Measurements from ENCODE around the gene FUZ. TPM values are rescaled to one million over a fixed set of nuclear protein-coding genes. Genes with fewer than 3 reads are reported as not detected.
A peak's percentile ranks its signal among the peaks of the same experiment; 100 is the strongest.

Gene FUZ
- total RNA-seq, 2 experiments from 2014 or later, result 15.6 to 18.8 TPM

DNA sequence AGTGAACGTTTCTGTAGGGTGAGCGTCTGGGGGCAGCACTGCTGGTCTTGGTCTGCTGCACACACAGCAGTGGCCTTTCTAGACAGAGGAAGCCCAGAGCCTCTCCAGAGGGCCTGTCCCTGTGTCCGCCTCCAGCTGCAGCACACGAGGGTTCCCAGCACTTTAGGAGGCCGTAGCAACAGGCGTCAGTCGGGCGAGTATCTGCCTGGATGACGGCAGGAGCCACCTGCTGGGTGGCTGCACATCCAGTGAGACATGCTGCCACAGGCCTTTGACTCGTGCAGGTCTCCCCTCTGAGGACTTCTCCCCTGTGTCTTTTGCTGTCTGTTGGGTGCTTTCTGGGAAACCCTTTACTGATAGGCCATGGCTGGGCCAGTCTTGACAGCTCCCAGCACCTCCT lies 24.2 kb downstream of the FUZ start:
- Mint-ChIP-seq H3K27ac (no peak overlapping the region), H3K4me3 (no peak overlapping the region), H3K4me1 (peaks cover 5% of the 10 kb centered on the region), H3K27me3 (no peaks in the 10 kb centered on the region), H3K36me3 (ENCODE audit: low read depth) (peaks cover 32% of the 10 kb centered on the region), H3K9me3 (ENCODE audit: low read depth) (no peaks in the 10 kb centered on the region)
- CTCF ChIA-PET, result no interaction called here
- DNase-seq (no peak), ATAC-seq (no peak)
- POLR2A ChIA-PET, result interaction anchor here (0.6 kb wide), 1 partner anchor 36 kb away, joined by 3 read pairs; no protein-coding TSS in a partner anchor
- intact Hi-C loops (cut with DNase I, micrococcal nuclease), result no loop called here

DNA sequence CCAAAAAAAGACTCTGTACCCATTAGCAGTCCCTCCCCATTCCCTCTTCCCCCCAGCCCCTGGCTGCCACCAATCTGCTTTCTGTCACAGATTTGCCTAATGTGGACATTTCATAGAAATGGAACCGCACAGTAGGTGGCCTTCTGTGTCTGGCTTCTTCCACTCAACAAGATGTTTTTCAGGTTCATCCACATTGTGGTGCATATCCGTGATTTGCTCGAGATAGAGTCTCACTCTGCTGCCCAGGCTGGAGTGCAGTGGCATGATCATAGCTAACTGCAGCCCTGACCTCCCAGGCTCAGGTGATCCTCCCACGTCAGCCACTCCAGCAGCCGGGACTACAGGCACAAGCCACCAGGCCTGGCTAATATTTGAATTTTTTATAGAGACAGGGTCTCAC lies 25.3 kb downstream of the FUZ start:
- ATAC-seq (no peak), DNase-seq (no peak)
- no peaks in the 10 kb centered on the region for H3K4me1 Mint-ChIP-seq
- POLR2A ChIA-PET, result no interaction called here
- no peak overlapping the region for H3K4me3 Mint-ChIP-seq
- H3K27ac Mint-ChIP-seq, result no peak overlapping the region
- peaks cover 35% of the 10 kb centered on the region for H3K36me3 Mint-ChIP-seq (ENCODE audit: low read depth)
- H3K9me3 Mint-ChIP-seq (ENCODE audit: low read depth), result no peaks in the 10 kb centered on the region
- intact Hi-C loops (cut with DNase I, micrococcal nuclease), result no loop called here
- H3K27me3 Mint-ChIP-seq, result no peaks in the 10 kb centered on the region
- CTCF ChIA-PET, result no interaction called here

GRCh38 chr19:49786376-49786820 lies 26.7 kb downstream of the FUZ start:
- Mint-ChIP-seq H3K4me3 (no peak overlapping the region), H3K27me3 (no peaks in the 10 kb centered on the region), H3K36me3 (ENCODE audit: low read depth) (peaks cover 32% of the 10 kb centered on the region), H3K9me3 (ENCODE audit: low read depth) (no peaks in the 10 kb centered on the region), H3K27ac (no peak overlapping the region), H3K4me1 (no peaks in the 10 kb centered on the region)
- no peak for DNase-seq
- POLR2A ChIA-PET, result interaction anchor here (0.7 kb wide), 1 partner anchor 101 kb away, joined by 3 read pairs; no protein-coding TSS in a partner anchor
- CTCF ChIA-PET, result no interaction called here
- intact Hi-C loops (cut with DNase I, micrococcal nuclease), result no loop called here
- no peak for ATAC-seq

DNA sequence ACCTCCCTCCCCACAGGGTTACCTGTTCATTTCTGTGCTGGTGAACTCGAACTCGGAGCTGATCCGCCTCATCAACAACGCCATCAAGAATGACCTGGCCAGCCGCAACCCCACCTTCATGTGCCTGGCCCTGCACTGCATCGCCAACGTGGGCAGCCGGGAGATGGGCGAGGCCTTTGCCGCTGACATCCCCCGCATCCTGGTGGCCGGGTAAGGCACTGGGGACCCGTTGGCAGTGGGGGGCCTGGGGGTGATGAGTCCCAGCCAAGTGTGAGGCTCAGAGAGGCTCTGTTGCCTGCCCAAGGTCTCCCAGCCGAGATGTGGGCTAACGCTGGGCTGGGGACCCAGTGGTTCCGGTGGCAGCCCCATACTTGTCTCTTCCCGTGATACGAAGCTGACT lies 30.6 kb downstream of the FUZ start:
- Mint-ChIP-seq H3K9me3 (ENCODE audit: low read depth) (no peaks in the 10 kb centered on the region), H3K27ac (no peak overlapping the region), H3K4me3 (no peak overlapping the region), H3K4me1 (no peaks in the 10 kb centered on the region), H3K36me3 (ENCODE audit: low read depth) (peaks cover 18% of the 10 kb centered on the region), H3K27me3 (no peaks in the 10 kb centered on the region)
- no peak for ATAC-seq
- no peak for DNase-seq
- ChIA-PET CTCF (no interaction called here), POLR2A (no interaction called here)
- intact Hi-C loops (cut with DNase I, micrococcal nuclease), result no loop called here

- Mint-ChIP-seq H3K4me3 (no peak overlapping the region), H3K9me3 (ENCODE audit: low read depth) (no peaks in the 10 kb centered on the region), H3K27ac (no peak overlapping the region), H3K4me1 (no peaks in the 10 kb centered on the region), H3K27me3 (no peaks in the 10 kb centered on the region), H3K36me3 (ENCODE audit: low read depth) (peaks cover 17% of the 10 kb centered on the region)
- ChIA-PET POLR2A (no interaction called here), CTCF (no interaction called here)
- DNase-seq (no peak), ATAC-seq (no peak)
- intact Hi-C loops (cut with DNase I, micrococcal nuclease), result no loop called here
Observed at GRCh38 chr19:49781394-49781793, 31.7 kb downstream of the FUZ start.

DNA sequence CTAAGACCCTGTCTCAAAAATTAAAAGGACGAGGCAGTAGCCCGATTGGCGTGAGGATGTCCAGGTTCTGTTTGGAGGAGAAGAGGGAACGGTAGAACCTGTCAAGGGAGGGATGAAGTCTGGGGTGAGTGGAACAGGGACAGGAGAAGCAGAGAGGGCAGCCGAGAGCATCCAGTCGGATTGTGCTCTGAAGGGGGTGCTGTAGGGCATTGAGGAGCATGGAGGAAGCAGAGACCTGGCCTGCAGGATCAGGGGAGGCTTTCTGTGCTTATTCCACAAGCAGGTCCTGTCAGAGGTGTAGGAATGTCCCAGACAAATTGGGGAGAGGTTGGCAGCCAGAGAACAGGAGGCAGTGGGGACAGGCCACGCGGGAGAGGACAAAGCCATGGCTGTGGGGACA lies 32.2 kb downstream of the FUZ start:
- ATAC-seq (no peak), DNase-seq (no peak)
- H3K27me3 Mint-ChIP-seq, result no peaks in the 10 kb centered on the region
- POLR2A ChIA-PET, result no interaction called here
- H3K9me3 Mint-ChIP-seq (ENCODE audit: low read depth), result no peaks in the 10 kb centered on the region
- no peak overlapping the region for H3K4me3 Mint-ChIP-seq
- CTCF ChIA-PET, result no interaction called here
- intact Hi-C loops (cut with DNase I, micrococcal nuclease), result no loop called here
- H3K36me3 Mint-ChIP-seq (ENCODE audit: low read depth), result peaks cover 15% of the 10 kb centered on the region
- no peak overlapping the region for H3K27ac Mint-ChIP-seq
- H3K4me1 Mint-ChIP-seq, result no peaks in the 10 kb centered on the region

- Mint-ChIP-seq H3K27ac (no peak overlapping the region), H3K9me3 (ENCODE audit: low read depth) (no peaks in the 10 kb centered on the region), H3K36me3 (ENCODE audit: low read depth) (peaks cover 11% of the 10 kb centered on the region), H3K4me1 (no peaks in the 10 kb centered on the region), H3K27me3 (no peaks in the 10 kb centered on the region), H3K4me3 (no peak overlapping the region)
- intact Hi-C loops (cut with DNase I, micrococcal nuclease), result no loop called here
- ATAC-seq, result no peak
- ChIA-PET POLR2A (no interaction called here), CTCF (no interaction called here)
- no peak for DNase-seq
Observed at GRCh38 chr19:49779731-49780555, 33.1 kb downstream of the FUZ start.

DNA sequence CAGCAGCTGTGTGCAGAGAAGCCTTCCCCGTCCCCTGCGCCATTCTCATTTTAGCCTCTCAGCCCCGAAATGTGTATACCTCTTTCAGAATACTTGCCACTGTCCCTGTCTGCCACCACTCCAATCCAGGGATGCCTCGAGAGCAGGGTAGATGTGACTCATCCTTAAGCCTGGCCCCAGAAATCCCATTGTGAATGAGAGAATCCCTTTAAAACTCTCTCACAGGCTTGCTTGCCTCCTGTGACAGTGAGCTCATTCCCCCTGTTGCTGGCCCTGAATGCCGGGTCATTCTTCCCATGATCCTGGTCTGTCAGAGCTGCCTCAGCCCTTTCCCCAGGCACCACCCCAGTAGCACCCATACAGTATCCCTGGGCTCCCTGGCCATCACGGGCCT lies 36.7 kb downstream of the FUZ start:
- Mint-ChIP-seq H3K9me3 (ENCODE audit: low read depth) (no peaks in the 10 kb centered on the region), H3K4me3 (no peak overlapping the region), H3K27ac (no peak overlapping the region), H3K36me3 (ENCODE audit: low read depth) (peaks cover 8% of the 10 kb centered on the region), H3K27me3 (no peaks in the 10 kb centered on the region), H3K4me1 (peaks cover 3% of the 10 kb centered on the region)
- ChIA-PET POLR2A (no interaction called here), CTCF (no interaction called here)
- no peak for ATAC-seq
- DNase-seq, result no peak
- intact Hi-C loops (cut with DNase I, micrococcal nuclease), result no loop called here

DNA sequence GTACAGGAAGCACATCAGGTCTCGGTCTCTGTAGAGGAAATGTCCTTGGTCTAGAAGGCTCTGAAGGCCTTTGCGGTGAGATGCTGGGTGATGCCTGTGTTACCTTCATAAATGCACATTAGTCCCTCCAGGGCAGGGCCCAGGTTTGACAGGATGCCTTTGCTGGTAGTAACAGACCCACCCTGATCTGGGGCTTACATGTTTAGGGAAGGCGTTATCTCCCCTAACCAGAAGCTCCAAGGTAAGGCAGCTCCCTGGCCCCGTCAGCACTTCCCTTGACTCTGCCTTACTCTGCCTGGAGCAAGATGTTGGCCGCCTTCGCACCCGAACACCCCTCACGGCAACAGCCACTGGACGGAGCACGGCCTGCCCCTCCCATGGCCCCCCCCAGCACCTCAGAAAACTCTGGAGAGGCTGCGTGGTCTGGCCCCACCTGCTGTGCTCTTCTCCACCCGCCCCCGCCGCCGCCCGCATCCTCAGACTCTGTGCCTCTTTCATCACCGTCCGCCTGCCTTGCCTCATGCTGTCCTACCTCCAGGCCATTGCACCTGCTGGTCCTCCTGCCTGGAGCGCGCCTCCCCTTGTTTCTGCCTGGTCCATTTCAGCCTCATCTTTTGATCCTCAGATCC lies 37.2 kb downstream of the FUZ start:
- ATAC-seq (no peak), DNase-seq (no peak)
- intact Hi-C loops (cut with DNase I, micrococcal nuclease), result no loop called here
- Mint-ChIP-seq H3K4me3 (no peak overlapping the region), H3K27me3 (no peaks in the 10 kb centered on the region), H3K36me3 (ENCODE audit: low read depth) (peaks cover 8% of the 10 kb centered on the region), H3K4me1 (peaks cover 3% of the 10 kb centered on the region), H3K27ac (no peak overlapping the region), H3K9me3 (ENCODE audit: low read depth) (no peaks in the 10 kb centered on the region)
- ChIA-PET POLR2A (no interaction called here), CTCF (no interaction called here)

GRCh38 chr19:49774969-49775368 lies 38.1 kb downstream of the FUZ start:
- peaks cover 3% of the 10 kb centered on the region for H3K4me1 Mint-ChIP-seq
- DNase-seq, result no peak
- no peaks in the 10 kb centered on the region for H3K27me3 Mint-ChIP-seq
- H3K27ac Mint-ChIP-seq, result no peak overlapping the region
- ATAC-seq, result no peak
- H3K4me3 Mint-ChIP-seq, result no peak overlapping the region
- intact Hi-C loops (cut with DNase I, micrococcal nuclease), result no loop called here
- no peaks in the 10 kb centered on the region for H3K9me3 Mint-ChIP-seq (ENCODE audit: low read depth)
- peaks cover 8% of the 10 kb centered on the region for H3K36me3 Mint-ChIP-seq (ENCODE audit: low read depth)
- CTCF ChIA-PET, result no interaction called here
- POLR2A ChIA-PET, result no interaction called here

GRCh38 chr19:49773663-49774350 lies 39.3 kb downstream of the FUZ start:
- no peak for ATAC-seq
- Mint-ChIP-seq H3K9me3 (ENCODE audit: low read depth) (no peaks in the 10 kb centered on the region), H3K4me1 (peaks cover 10% of the 10 kb centered on the region), H3K27ac (peak overlapping the region; percentile 47), H3K36me3 (ENCODE audit: low read depth) (peaks cover 11% of the 10 kb centered on the region), H3K27me3 (no peaks in the 10 kb centered on the region), H3K4me3 (no peak overlapping the region)
- no peak for DNase-seq
- POLR2A ChIA-PET, result no interaction called here
- intact Hi-C loops (cut with DNase I, micrococcal nuclease), result no loop called here
- CTCF ChIA-PET, result interaction anchor here (0.5 kb wide), 1 partner anchor 23 kb away, joined by 3 read pairs; no protein-coding TSS in a partner anchor

GRCh38 chr19:49772850-49773432 lies 40.2 kb downstream of the FUZ start:
- H3K9me3 Mint-ChIP-seq (ENCODE audit: low read depth), result no peaks in the 10 kb centered on the region
- H3K36me3 Mint-ChIP-seq (ENCODE audit: low read depth), result peaks cover 14% of the 10 kb centered on the region
- no peaks in the 10 kb centered on the region for H3K27me3 Mint-ChIP-seq
- H3K27ac Mint-ChIP-seq, result no peak overlapping the region
- H3K4me3 Mint-ChIP-seq, result no peak overlapping the region
- ChIA-PET POLR2A (no interaction called here), CTCF (no interaction called here)
- intact Hi-C loops (cut with DNase I, micrococcal nuclease), result no loop called here
- ATAC-seq (no peak), DNase-seq (no peak)
- peaks cover 18% of the 10 kb centered on the region for H3K4me1 Mint-ChIP-seq

All from activated CD4-positive, alpha-beta T cell treated with anti-CD3 and anti-CD28 coated beads for 36 hours (primary cell).